ENCODE data around the gene ARSJ. TPM values are rescaled to one million over a fixed set of nuclear protein-coding genes. Genes with fewer than 3 reads are reported as not detected.

Gene ARSJ
- total RNA-seq, 1 donor from 2014 or later = 13.6 TPM

DNA sequence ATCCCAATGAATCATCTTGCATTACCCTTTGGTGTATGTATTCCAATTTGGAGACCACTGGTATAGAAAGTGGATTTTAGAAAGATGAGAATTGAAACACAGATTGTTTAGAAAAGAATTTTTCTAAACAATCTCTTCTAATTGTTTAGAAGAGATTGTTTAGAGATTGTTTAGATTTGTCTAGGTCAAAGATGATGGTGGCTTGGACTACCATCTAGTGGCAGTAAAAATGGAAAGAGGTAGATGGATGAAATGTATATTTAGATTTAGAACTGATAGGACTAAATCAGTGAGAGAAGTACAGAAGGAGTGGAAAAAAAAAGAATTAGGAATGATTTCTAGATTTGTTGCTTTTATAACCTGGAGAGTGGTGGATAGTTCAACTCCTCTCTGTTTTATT is 70.6 kb downstream of the ARSJ start:
- H3K27me3 ChIP-seq = no peaks in the 10 kb centered on the region
- no peaks in the 10 kb centered on the region for H3K36me3 ChIP-seq
- no peak for DNase-seq
- no peak overlapping the region for H3K27ac ChIP-seq
- intact Hi-C loops (cut with DNase I) = no loop called here
- ATAC-seq = no peak
- TF ChIP-seq, protein P1, sequence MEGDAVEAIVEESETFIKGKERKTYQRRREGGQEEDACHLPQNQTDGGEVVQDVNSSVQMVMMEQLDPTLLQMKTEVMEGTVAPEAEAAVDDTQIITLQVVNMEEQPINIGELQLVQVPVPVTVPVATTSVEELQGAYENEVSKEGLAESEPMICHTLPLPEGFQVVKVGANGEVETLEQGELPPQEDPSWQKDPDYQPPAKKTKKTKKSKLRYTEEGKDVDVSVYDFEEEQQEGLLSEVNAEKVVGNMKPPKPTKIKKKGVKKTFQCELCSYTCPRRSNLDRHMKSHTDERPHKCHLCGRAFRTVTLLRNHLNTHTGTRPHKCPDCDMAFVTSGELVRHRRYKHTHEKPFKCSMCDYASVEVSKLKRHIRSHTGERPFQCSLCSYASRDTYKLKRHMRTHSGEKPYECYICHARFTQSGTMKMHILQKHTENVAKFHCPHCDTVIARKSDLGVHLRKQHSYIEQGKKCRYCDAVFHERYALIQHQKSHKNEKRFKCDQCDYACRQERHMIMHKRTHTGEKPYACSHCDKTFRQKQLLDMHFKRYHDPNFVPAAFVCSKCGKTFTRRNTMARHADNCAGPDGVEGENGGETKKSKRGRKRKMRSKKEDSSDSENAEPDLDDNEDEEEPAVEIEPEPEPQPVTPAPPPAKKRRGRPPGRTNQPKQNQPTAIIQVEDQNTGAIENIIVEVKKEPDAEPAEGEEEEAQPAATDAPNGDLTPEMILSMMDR (IDR thresholded peaks at IDR 0.05) = no peak
- no peaks in the 10 kb centered on the region for H3K4me1 ChIP-seq
- no peak overlapping the region for H3K4me3 ChIP-seq
- no peaks in the 10 kb centered on the region for H3K9me3 ChIP-seq

DNA sequence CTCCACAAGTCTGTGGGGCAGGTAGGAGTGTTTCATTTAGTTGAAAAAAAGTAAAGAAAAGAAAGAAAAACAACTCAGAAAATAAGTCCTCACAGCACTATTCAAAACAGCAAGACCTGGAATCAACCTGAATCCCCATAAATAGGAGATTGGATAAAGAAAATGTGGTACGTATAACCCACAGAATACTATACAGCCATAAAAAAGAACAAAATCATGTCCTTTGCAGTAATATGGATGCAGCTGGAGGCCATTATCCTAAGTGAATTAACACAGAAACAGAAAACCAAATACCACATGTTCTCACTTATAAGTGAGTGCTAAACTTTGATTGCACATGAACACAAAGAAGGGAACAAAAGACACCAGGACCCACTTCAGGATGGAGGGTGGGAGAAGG is 71.9 kb downstream of the ARSJ start:
- Histone ChIP-seq H3K27ac (no peak overlapping the region), H3K27me3 (no peaks in the 10 kb centered on the region), H3K9me3 (no peaks in the 10 kb centered on the region), H3K4me3 (no peak overlapping the region), H3K4me1 (no peaks in the 10 kb centered on the region), H3K36me3 (peaks cover under 1% of the 10 kb centered on the region)
- ATAC-seq (no peak), DNase-seq (no peak)
- intact Hi-C loops (cut with DNase I) = no loop called here
- TF ChIP-seq, protein P1 (IDR thresholded peaks at IDR 0.05) = no peak

DNA sequence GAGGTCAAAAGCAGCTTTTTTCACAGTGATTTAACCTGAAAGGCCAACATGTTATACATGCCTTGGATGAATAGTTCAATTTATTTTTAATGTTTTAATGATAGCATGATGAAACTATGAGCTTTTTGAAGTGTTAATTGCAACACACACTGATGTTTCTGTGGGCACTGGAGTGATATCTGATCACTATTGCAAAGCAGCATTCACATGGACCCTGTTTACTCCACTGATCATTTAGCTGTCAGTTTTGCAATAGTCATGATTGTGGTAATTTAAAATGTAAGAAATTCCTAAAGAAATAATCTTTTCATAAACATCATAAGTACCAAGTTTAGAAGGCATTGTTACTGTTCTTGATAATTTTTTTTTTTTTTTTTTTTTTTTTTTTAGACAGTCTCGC is 74.1 kb downstream of the ARSJ start:
- Histone ChIP-seq H3K4me3 (no peak overlapping the region), H3K27me3 (no peaks in the 10 kb centered on the region), H3K27ac (no peak overlapping the region), H3K9me3 (no peaks in the 10 kb centered on the region), H3K4me1 (no peaks in the 10 kb centered on the region), H3K36me3 (peaks cover 4% of the 10 kb centered on the region)
- no peak for DNase-seq
- no peak for ATAC-seq
- TF ChIP-seq, protein P1 (IDR thresholded peaks at IDR 0.05) = no peak
- intact Hi-C loops (cut with DNase I) = no loop called here

DNA sequence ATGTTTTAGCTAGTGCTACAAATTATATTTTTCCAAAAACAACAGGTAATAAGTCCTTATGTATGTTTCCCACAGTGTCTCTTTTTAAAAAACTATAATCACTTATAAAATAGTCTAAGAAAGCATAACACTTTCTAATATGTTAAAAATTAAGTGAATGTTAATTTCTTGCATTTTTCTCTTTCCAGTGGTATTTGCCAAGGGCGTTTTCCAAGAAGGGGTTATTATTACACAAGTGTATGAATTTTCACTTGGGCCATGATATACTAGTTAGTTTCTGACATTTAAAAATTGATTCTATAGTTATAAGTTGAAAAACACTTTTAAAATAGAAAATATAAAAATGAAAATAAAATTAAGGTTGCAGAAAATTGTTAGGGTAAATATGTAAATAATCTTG is 74.6 kb downstream of the ARSJ start:
- Histone ChIP-seq H3K27ac (no peak overlapping the region), H3K4me1 (no peaks in the 10 kb centered on the region), H3K9me3 (no peaks in the 10 kb centered on the region), H3K36me3 (peaks cover 4% of the 10 kb centered on the region), H3K27me3 (no peaks in the 10 kb centered on the region), H3K4me3 (no peak overlapping the region)
- intact Hi-C loops (cut with DNase I) = no loop called here
- ATAC-seq (no peak), DNase-seq (no peak)
- TF ChIP-seq, protein P1 (IDR thresholded peaks at IDR 0.05) = no peak

DNA sequence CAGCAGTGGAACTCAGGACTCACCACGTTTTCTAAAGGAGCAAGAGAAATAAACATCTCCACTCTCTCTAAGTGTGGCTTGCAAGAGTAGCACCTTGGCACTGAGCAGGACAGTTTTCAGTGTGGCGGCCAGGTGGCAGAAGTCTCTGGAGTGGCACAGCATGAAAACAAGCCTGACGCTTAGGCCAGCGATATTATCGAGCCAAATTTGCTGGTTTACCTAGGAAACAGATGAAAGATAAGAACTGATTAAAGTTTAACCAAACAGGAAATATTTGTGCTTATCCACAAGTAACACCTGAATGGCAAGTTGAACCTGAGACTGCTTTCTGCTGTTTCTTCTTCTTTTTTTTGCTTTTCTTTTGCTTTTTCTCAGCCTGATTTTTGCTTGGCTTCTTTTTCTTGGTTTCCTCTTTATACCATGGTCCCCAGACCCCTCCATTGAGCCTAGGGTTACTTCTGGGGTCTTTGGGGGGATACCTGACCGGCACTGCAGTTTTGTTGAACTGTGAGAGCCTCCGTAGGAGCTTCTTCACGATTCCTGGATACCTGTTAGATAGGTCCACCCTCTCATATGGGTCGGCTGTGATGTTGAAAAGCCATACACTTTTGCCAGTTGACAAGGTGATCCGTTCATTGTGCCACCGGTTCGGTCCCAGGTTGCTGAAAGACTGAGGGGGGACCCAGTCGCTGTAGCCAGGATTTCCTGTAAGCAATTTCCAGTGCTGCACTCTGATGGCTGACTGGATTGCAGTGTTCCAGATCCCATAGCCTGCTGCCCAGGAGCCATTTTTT is 77.3 kb downstream of the ARSJ start:
- intact Hi-C loops (cut with DNase I) = no loop called here
- no peak overlapping the region for H3K4me3 ChIP-seq

More for the DNA sequence above, 77.3 kb downstream of the ARSJ start:
- Histone ChIP-seq H3K36me3 (peaks cover 4% of the 10 kb centered on the region), H3K4me1 (peaks cover 4% of the 10 kb centered on the region), H3K9me3 (no peaks in the 10 kb centered on the region), H3K27me3 (no peaks in the 10 kb centered on the region), H3K27ac (no peak overlapping the region)
- DNase-seq = peak; percentile 78
- peak; percentile 98 for ATAC-seq
- TF ChIP-seq, protein P1 (IDR thresholded peaks at IDR 0.05) = peak; percentile 43
